Mammary epithelial cell (primary cell): ENCODE results near the gene C1GALT1.

Source experiments
- EZH2 ChIP-seq: IDR thresholded peaks from 2 replicates; pipeline ENCODE4 v1.6.1; 2012; ENCODE audit warnings: low read length, inconsistent platforms, borderline replicate concordance
- TF ChIP-seq, protein P1 (sequence below), 2 donors: IDR thresholded peaks in 1 of 2; conservative IDR thresholded peaks in 1 of 2; 2 replicates each; pipeline ENCODE4 v1.5.1; 2011 to 2012; ENCODE audit warnings: inconsistent platforms in 2 of 2, low read length in 2 of 2, mild to moderate bottlenecking in 2 of 2, control low read depth in 1 of 2, low read depth in 1 of 2; ENCODE audit not compliant: insufficient read depth in 1 of 2; ENCODE audit errors: extremely low read depth in 1 of 2

DNA sequence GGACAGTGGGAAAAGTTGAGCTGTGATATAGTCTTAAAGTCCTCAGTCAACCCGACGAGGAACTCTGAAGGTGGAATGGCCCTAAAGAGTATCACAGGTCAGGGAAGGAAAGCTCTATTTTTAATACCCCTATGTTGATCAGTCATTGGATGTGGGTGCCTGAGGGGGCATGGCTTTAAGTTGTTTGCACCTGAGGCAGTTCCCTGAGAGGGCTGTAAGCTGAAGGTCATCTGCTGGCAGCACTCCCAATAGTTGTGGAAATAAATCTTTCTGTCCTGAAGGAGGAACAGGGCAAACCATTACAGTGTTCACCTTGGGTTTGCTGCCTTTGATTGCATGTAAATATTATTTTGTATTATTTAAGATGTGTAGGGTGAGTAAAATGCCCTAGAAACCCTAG is 17.8 kb upstream of the C1GALT1 start:
- TF ChIP-seq, protein P1, sequence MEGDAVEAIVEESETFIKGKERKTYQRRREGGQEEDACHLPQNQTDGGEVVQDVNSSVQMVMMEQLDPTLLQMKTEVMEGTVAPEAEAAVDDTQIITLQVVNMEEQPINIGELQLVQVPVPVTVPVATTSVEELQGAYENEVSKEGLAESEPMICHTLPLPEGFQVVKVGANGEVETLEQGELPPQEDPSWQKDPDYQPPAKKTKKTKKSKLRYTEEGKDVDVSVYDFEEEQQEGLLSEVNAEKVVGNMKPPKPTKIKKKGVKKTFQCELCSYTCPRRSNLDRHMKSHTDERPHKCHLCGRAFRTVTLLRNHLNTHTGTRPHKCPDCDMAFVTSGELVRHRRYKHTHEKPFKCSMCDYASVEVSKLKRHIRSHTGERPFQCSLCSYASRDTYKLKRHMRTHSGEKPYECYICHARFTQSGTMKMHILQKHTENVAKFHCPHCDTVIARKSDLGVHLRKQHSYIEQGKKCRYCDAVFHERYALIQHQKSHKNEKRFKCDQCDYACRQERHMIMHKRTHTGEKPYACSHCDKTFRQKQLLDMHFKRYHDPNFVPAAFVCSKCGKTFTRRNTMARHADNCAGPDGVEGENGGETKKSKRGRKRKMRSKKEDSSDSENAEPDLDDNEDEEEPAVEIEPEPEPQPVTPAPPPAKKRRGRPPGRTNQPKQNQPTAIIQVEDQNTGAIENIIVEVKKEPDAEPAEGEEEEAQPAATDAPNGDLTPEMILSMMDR (conservative IDR thresholded peaks at IDR 0.05 in 1 of 2, IDR thresholded peaks at IDR 0.05 in 1 of 2; ENCODE audit: extremely low read depth in 1 of 2, insufficient read depth in 1 of 2, low read depth in 1 of 2, low read length in 2 of 2): no peak
- TF ChIP-seq EZH2: no peak
